NCI-H524 treated with DMSO at 0.1 percent for 48 hours (cell line): ENCODE measurements around the gene BMPER.
A peak's percentile ranks its signal among the peaks of the same experiment; 100 is the strongest.
"Not testable (repeated sequence)": the region's sequence is repeated elsewhere in the genome, so short reads cannot be mapped to it uniquely, and the experiment has no call there.

ENCODE experiments used
- DNase-seq: peaks from one replicate; lab custom pipeline; 2025; lab: John Stamatoyannopoulos, UW

The BMPER gene

GRCh38 chr7:34138483-34138882 lies 233.1 kb downstream of the BMPER start:
- DNase-seq: no peak

- DNase-seq: no peak
Observed at GRCh38 chr7:34139086-34139485, 233.7 kb downstream of the BMPER start.

DNA sequence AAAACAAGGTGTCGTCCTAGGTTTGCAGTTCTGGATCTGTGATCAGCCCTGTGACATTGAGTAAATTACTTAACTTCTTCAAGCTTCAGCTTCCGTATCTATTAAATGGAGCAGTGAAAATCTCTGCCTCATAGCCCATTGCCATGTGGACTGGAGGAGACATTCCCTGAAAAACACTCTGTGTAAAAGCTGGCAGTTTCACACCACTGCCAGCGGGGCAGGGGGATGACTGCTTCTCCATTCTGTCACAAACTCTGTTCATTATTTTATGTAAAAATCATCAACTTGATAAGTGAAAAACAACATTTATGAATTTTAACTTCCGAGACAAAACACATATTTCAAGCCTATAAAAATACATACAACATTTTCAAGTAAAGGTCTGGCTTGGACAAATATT lies 234.7 kb downstream of the BMPER start:
- DNase-seq: no peak

DNA sequence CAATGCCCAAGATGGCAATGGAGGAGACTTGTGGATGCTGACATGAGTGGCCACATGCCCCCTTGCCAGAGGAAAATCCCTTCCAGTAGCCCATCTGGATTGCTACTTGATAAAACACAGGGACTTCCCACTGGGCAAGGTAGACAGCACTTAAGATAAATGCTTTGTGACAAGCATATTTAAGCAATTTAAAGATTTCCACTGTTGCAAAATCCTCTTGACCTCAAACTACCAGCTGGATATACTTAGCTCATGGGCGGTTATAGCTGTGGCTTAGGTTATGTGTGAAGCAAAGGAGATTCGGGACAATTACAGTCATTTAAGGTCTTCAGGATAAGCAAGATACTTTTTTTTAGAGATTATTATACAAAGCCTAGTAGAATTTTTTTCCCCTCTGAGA lies 238.1 kb downstream of the BMPER start:
- peak; percentile 81 for DNase-seq

DNA sequence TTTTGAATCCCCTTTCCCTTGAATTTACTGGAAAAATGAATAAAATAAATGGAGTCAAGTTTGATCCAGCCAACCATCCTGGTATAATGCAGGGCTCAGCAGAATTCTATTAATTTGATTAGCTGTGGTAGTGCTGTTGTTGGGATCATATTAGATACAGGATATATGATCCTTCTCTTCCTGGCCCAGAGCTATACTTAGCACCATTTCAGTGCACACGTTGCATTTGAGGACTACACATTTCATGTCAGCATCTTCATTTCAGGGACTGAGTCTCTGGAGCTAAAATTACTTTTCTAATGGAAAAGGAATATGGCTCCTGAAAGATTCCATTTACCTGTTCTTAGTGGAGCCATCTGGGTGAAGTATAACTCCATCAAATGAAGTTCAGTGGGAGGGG lies 240.3 kb downstream of the BMPER start:
- no peak for DNase-seq

DNA sequence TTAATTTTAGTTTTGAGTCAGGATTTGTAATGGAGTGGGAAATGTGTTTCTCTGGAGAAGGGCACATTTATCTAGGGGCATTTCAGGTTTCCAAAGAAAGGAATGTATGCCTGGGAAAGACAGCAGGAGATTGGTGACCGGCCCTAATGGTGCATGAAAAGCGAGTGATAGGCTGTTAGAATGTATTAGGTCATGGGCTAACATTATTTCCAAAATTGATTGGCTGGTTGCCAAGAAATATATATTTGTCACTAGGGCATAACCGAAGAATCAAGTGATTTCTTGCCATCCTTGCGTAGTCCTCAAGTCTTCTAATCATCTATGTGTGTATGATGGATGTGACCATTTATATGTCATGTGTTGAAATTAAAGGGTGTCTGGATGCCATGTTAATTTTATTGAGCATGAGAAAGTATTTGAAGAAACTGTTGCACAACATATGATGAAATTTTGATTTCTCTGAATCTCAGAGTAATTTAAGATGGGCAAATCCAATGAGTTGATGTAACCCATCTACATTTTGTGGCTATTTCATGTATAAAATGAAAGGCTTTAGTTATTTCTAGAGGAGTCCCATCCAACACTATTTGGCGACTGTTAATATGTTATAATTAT lies 248.4 kb downstream of the BMPER start:
- DNase-seq: no peak

DNA sequence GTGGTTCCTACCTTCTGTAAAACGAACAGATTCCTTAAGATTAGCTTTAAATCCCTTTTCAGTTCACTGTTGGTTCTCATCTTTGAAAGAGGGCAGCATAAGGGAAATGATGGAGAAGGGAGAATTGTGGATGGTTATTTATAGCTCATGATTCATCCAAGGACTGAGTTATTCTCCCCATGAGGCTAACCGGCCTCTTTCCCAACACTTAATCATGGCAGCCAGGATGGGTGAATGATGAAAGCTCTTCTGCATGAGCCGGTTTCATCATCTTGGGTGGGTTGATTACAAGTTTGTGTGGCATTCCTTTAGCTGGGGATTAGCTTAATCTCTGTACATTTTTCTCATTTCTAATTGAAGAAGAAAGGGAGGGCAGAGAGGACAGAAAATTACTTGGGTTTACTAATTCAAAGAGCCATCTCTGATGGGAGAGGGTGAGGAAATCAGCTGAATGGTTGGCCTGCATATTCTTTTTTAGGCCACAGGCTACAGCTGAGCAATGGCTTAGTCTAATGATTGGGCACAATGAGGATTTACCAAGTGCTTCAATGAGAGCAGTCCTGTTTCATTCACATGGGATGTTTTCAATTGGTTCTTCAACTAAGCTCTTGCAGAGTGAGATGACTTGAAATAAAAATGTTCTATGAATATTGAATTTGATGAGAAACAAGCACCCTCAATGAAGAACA lies 250.0 kb downstream of the BMPER start:
- DNase-seq: no peak

GRCh38 chr7:34156336-34156735 lies 251.0 kb downstream of the BMPER start:
- DNase-seq: no peak

GRCh38 chr7:34157137-34157536 lies 251.8 kb downstream of the BMPER start:
- DNase-seq: no peak

- no peak for DNase-seq
Observed at GRCh38 chr7:34158368-34159153, 253.2 kb downstream of the BMPER start.

DNA sequence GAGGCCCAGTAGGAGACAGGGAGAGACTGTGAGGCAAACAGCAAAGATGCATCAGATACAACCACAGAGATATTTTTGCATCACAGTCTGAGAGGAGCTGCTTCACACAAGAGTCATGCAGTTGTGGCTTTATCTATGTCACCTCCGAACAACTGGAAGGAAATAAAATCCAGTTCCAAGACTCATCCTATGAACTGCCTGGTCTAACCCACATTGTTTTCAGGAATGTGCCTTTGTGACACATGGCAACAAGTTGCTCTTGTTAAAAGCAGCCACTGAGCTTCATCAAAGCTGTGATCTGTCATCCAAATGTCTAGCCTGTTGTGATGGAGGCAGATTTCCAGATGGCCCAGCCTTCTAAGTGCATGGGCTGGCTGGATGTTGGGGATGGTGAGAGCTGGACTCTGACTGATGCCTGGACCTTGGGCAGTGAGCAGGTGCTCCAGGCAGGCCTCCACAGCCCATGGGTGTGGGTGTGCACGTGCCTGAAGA lies 255.0 kb downstream of the BMPER start:
- no peak for DNase-seq

DNA sequence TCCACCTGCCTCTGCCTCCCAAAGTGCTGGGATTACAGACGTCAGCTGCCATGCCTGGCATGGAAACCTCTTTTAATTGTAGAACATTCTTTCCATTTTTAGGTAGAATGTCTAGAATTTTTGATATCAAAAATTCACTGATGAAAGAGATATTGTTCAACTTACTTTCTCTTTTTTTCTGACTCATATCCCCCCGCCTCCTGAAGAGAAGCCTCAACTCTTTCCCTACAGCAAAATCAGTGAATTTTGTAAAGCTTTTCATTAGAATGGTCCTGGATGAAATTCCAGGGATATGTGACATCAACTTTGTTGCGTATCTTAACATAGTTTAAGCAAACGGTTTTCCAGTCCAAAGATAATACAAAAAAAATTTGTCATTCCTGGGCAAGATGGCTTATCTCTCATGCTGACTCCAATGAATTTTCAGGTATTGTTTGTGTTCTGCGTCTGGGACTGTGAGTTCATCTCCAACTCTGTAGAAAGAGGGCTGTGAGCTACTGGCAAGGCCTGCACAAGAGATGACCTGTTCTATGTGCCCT lies 256.8 kb downstream of the BMPER start:
- no peak for DNase-seq

- no peak for DNase-seq
Observed at GRCh38 chr7:34162677-34163076, 257.3 kb downstream of the BMPER start.

GRCh38 chr7:34163956-34164355 lies 258.6 kb downstream of the BMPER start:
- DNase-seq: no peak

DNA sequence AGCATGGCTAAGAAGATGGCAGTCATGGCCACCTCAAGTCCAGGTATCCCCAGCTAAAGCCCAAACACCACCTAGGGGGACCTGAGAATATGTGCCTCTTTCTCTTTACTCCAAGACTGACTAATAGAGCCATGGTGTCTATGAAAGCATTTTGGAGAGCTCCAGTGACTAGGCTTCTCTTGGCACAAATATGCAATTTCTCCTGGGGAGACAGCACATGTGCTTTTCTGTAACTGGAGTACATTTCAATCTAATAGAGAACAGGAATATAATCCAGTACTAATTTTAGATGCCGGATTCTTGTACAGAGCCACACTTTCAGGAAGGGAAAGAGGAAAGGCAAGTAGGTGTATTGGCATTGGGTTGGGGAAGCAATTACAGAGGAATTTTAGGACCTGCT lies 260.1 kb downstream of the BMPER start:
- no peak for DNase-seq

- DNase-seq: no peak
Observed at GRCh38 chr7:34165927-34166550, 260.7 kb downstream of the BMPER start.

DNA sequence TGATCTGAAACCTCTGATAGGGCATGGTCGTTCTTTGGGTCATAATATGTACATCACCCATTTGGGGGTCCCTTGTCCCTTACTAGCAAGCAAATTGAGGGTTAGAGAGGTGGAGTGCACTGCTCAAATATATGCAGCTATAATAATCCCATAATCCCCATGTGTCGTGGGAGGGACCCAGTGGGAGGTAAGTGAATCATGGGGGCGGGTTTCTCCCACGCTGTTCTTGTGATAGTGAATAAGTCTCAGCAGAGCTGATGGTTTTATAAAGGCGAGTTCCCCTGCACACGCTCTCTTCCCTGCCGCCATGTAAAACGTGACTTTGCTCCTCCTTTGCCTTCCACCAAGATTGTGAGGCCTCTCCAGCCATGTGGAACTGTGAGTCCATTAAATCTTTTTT lies 262.7 kb downstream of the BMPER start:
- DNase-seq: no peak

GRCh38 chr7:34174688-34175616 lies 269.6 kb downstream of the BMPER start:
- DNase-seq: not testable (repeated sequence)

DNA sequence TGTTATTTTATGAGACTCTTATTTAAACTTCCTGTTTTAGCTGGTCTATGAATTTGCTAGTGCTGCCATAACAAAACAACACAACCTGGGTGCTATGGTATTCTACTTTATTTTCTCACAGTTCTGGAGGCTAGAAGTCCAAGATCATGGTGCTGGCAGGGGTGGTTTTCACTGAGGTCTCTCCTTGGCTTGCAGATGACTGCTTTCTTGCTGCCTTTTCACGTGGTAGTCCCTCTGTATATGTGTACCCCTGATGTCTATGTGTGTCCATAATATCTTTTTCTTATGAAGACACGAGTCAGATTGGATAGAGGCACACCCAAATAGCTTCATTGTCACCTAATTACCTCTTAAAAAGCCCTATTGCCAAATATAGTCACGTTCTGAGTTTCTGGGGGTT lies 270.5 kb downstream of the BMPER start:
- no peak for DNase-seq

DNA sequence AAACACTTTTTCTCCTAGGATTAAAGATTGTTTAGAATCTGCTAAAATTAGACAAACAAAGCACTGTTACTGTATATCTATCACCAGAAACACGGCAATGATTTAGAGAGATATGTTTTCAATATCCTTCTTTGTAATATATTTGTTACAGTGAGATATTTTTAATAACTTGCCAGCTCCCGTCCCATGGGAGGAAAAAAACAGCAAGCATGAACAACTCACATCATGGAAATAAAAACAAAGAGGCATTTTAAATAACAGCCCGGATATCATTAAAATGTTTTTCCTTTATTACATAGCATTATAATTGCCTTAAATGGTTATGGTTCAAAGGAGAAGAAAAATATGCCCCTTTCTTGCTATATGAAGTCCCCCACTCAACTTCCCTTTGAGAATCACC lies 272.1 kb downstream of the BMPER start:
- no peak for DNase-seq

GRCh38 chr7:34181271-34181958 lies 276.1 kb downstream of the BMPER start:
- no peak for DNase-seq
